Measurements from ENCODE around the gene ZBTB34.
A peak's percentile ranks its signal among the peaks of the same experiment; 100 is the strongest.

The ZBTB34 gene

GRCh38 chr9:126860757-126861466, 473 bp downstream of the ZBTB34 start:
- Histone ChIP-seq H3K4me1 (ENCODE audit: control insufficient read depth in 1 of 2, insufficient read depth in 1 of 2, low read depth in 1 of 2, low read length in 1 of 2) (peaks cover 23 to 40% of the 10 kb centered on the region in 2 experiments), H3K27ac (peak overlapping the region; percentile 91), H3K36me3 (peaks cover 23% of the 10 kb centered on the region), H3K27me3 (no peaks in the 10 kb centered on the region), H3K9me3 (no peaks in the 10 kb centered on the region), H3K4me3 (ENCODE audit: low read depth in 1 of 2, low read length in 1 of 2) (peak overlapping the region; percentile 68 to 85)
- TF ChIP-seq CTCF (IDR thresholded peaks at IDR 0.05), result no peak

- Histone ChIP-seq H3K9me3 (no peaks in the 10 kb centered on the region), H3K27ac (peak overlapping the region; percentile 91), H3K4me3 (ENCODE audit: low read depth in 1 of 2, low read length in 1 of 2) (peak overlapping the region; percentile 68 to 85), H3K27me3 (no peaks in the 10 kb centered on the region), H3K36me3 (peaks cover 26% of the 10 kb centered on the region), H3K4me1 (ENCODE audit: control insufficient read depth in 1 of 2, insufficient read depth in 1 of 2, low read depth in 1 of 2, low read length in 1 of 2) (peaks cover 23 to 40% of the 10 kb centered on the region in 2 experiments)
- no peak for TF ChIP-seq CTCF (IDR thresholded peaks at IDR 0.05)
Measured at GRCh38 chr9:126861707-126862103, 1.3 kb downstream of the ZBTB34 start.

GRCh38 chr9:126862104-126862761, 1.8 kb downstream of the ZBTB34 start:
- TF ChIP-seq CTCF (IDR thresholded peaks at IDR 0.05), result no peak
- H3K4me3 ChIP-seq (ENCODE audit: low read depth in 1 of 2, low read length in 1 of 2), result peak overlapping the region; percentile 68 to 85

GRCh38 chr9:126864771-126865170, 4.3 kb downstream of the ZBTB34 start:
- H3K36me3 ChIP-seq, result peaks cover 41% of the 10 kb centered on the region
- no peaks in the 10 kb centered on the region for H3K9me3 ChIP-seq
- H3K27me3 ChIP-seq, result no peaks in the 10 kb centered on the region
- H3K4me3 ChIP-seq (ENCODE audit: low read depth in 1 of 2, low read length in 1 of 2), result no peak overlapping the region
- H3K27ac ChIP-seq, result peak overlapping the region; percentile 91
- TF ChIP-seq CTCF (IDR thresholded peaks at IDR 0.05), result no peak
- H3K4me1 ChIP-seq (ENCODE audit: control insufficient read depth in 1 of 2, insufficient read depth in 1 of 2, low read depth in 1 of 2, low read length in 1 of 2), result peaks cover 23 to 34% of the 10 kb centered on the region in 2 experiments

More at GRCh38 chr9:126862104-126862761, 1.8 kb downstream of the ZBTB34 start:
- H3K27ac ChIP-seq, result peak overlapping the region; percentile 91
- H3K27me3 ChIP-seq, result no peaks in the 10 kb centered on the region
- no peaks in the 10 kb centered on the region for H3K9me3 ChIP-seq
- H3K36me3 ChIP-seq, result peaks cover 26% of the 10 kb centered on the region
- H3K4me1 ChIP-seq (ENCODE audit: control insufficient read depth in 1 of 2, insufficient read depth in 1 of 2, low read depth in 1 of 2, low read length in 1 of 2), result peaks cover 23 to 40% of the 10 kb centered on the region in 2 experiments

- Histone ChIP-seq H3K9me3 (no peaks in the 10 kb centered on the region), H3K27me3 (no peaks in the 10 kb centered on the region), H3K27ac (no peak overlapping the region), H3K4me1 (ENCODE audit: control insufficient read depth in 1 of 2, insufficient read depth in 1 of 2, low read depth in 1 of 2, low read length in 1 of 2) (peaks cover 0 to 3% of the 10 kb centered on the region in 2 experiments), H3K4me3 (ENCODE audit: low read depth in 1 of 2, low read length in 1 of 2) (no peak overlapping the region), H3K36me3 (peaks cover 32% of the 10 kb centered on the region)
- no peak for TF ChIP-seq CTCF (IDR thresholded peaks at IDR 0.05)
Measured at GRCh38 chr9:126869368-126869767, 8.9 kb downstream of the ZBTB34 start.

Measured in neutrophil (primary cell).